Erythroblast (primary cell): Measurements from ENCODE around the gene CARD10.

Experiments
- GATA1 ChIP-seq: IDR thresholded peaks from 2 replicates; pipeline ENCODE4 v1.6.1; 2011; ENCODE audit warnings: low read depth, mild to moderate bottlenecking, control low read depth, low read length, moderate library complexity
- POLR2A ChIP-seq: IDR thresholded peaks from 2 replicates; pipeline ENCODE4 v1.6.1; 2011; ENCODE audit warnings: mild to moderate bottlenecking, low read length

DNA sequence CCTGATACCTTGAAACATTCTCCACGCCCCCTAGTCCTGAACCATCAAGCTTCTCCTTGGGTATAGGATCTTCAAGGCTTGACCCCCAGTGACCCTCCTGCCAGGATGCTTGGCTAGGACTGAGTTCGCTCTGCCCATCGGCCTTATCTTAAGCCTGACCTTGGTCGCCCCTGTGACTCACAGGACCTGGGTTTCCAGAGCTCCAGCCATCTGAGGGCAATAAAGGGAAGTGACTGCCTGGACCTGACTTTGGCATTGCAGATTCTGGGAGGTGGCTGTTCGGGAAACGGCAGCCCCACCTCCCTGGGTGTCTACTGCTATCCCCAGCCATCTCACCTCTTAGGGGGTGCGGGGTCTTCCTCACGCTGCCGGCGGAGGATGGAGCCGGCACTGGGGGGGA, 15.4 kb downstream of the CARD10 start:
- no peak for TF ChIP-seq POLR2A
- no peak for TF ChIP-seq GATA1
